Erythroblast (primary cell): Measurements from ENCODE around the gene DDR1.

ENCODE experiments used
- GATA1 ChIP-seq: IDR thresholded peaks from 2 replicates; pipeline ENCODE4 v1.6.1; 2011; ENCODE audit warnings: low read depth, mild to moderate bottlenecking, control low read depth, low read length, moderate library complexity
- POLR2A ChIP-seq: IDR thresholded peaks from 2 replicates; pipeline ENCODE4 v1.6.1; 2011; ENCODE audit warnings: mild to moderate bottlenecking, low read length

GRCh38 chr6:30922447-30922852 is 38.1 kb downstream of the DDR1 start:
- TF ChIP-seq POLR2A (no peak), GATA1 (no peak)
